HK-2 (cell line): ENCODE data around the gene CNGB1.
"Not testable (repeated sequence)": the region's sequence is repeated elsewhere in the genome, so short reads cannot be mapped to it uniquely, and the experiment has no call there.

Experiments used
- DNase-seq: peaks from one replicate; pipeline ENCODE4 v3.0.0-alpha.2; 2018; ENCODE audit not compliant: unreplicated experiment

CNGB1 gene

DNA sequence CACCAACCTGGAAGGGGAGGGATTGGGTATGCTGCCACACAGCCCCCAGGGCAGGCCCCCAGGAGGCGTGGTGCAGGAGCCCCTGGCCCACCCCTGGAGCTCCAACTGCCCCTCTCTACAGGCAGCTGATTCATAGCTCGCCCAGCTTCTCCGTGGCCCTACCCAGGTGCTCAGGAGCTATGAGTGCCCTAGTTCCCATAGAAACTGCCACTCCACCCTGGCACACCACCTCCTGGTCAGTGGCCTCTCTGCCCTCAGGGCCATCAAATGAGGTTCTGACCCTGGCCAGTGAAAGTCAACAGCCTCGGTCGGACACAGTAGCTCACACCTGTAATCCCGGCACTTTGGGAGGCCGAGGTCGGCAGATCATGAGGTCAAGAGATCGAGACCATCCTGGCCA lies 18.0 kb downstream of the CNGB1 start:
- no peak for DNase-seq

GRCh38 chr16:57951204-57951960 lies 19.5 kb downstream of the CNGB1 start:
- no peak for DNase-seq

DNA sequence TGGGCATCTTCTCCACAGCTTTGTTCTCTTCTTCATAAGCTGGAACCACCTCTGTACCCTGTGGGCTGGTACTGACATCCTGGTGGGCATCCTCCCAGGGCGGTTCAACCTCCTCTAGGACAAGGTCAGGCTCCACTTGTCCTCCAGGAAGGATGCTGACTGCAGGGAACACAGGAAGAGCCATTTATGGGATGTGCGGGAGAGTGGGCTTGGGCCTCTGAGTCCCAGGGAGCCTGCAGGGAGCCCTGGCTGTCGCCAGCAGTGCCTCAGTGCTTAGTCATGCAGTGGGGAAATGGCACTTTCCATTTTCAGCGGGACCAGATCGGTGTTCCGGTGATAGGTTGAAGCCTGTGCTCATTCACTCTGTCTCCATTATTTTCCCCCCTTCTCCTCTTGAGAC lies 20.5 kb downstream of the CNGB1 start:
- no peak for DNase-seq

DNA sequence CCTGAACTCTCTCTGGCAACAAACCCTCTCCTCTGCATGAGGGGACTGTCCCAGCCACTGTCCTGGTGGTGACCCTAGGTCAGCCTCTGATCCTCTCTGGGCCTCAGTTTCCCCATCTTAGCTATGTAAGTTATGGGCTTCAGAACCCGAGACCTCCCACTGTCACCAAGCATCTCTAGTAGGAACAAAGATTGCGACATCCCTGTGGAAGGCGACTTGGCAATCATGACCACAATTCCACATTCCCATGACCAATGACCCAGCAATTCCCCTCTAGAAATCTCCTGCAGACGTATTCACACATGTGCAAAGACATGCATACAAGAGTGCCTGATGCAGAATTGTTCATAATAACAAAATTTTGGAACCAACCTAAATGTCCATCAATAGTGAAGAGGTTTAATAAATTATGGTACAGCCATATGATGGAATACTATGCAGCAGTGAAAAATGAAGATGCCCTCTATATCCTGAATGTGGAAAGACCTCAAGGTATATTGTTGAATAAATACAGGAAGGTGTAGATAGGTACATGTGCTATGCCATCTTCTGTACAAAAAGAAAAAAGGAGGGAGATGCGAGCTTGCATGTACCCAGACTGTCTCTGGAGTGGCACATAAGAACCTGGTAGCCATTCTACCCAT lies 21.2 kb downstream of the CNGB1 start:
- no peak for DNase-seq

GRCh38 chr16:57949013-57949412 lies 21.9 kb downstream of the CNGB1 start:
- no peak for DNase-seq

DNA sequence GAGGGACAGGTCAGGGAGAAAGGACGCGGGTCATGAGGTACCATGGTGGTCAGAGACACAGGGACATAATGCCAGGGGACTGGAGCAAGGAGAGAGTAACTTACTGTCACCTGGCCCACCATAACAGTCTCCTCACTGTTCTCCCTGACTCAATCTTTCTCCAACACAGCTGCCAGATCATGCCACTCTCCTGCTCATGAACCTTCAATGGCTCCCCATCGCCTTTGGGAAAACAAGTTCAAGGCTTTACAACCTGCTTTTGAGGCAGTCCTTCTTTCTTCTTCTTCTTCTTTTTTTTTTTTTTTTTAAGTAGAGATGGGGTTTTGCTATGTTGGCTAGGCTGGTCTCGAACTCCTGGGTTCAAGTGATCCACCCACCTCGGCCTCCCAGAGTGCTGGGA lies 22.9 kb downstream of the CNGB1 start:
- no peak for DNase-seq

DNA sequence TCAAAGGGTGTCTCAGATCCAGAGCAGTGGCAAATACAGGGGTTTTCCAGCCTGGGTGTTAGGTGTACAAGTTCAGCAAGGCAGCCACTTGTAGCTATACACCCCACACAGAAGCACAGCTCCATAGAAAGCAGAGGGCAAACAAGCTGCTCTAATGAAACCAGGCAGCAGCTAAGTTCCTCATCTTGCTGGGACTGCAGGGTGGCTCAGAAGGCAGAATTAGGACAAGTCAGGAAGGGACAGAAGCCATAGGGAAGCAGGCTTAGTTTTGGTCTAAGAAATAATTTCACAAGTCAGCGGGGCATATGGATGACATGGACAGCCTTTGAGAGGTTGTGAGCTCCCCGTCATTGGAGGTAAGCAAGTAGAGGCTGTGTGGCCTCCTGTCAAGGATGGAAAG lies 23.7 kb downstream of the CNGB1 start:
- no peak for DNase-seq

- DNase-seq = no peak
These were observed 24.6 kb downstream of the CNGB1 start for GRCh38 chr16:57946181-57946801.

GRCh38 chr16:57945740-57946138 lies 25.2 kb downstream of the CNGB1 start:
- DNase-seq = no peak

- DNase-seq = no peak
These were observed 25.8 kb downstream of the CNGB1 start for GRCh38 chr16:57944970-57945739.

DNA sequence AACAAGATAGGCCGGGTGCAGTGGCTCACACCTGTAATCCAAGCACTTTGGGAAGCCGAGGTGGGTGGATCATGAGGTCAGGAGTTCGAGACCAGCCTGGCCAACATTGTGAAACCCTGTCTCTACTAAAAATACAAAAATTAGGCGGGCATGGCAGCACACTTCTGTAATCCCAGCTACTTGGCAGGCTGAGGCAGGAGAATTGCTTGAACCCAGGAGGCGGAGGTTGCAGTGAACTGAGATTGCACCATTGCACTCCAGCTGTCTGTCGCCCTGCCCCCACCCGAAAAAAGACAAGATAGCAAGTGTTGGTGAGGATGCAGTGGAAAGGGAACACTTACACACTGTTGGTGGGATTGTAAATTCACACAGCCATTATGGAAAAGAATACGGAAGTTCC lies 27.5 kb downstream of the CNGB1 start:
- DNase-seq = not testable (repeated sequence)

GRCh38 chr16:57941901-57942300 lies 29.0 kb downstream of the CNGB1 start:
- not testable (repeated sequence) for DNase-seq

- no peak for DNase-seq
These were observed 29.8 kb downstream of the CNGB1 start for GRCh38 chr16:57941016-57941664.

- no peak for DNase-seq
These were observed 30.5 kb downstream of the CNGB1 start for GRCh38 chr16:57940382-57940966.

GRCh38 chr16:57939872-57940224 lies 31.1 kb downstream of the CNGB1 start:
- DNase-seq = no peak

- DNase-seq = peak; percentile 92
These were observed 31.7 kb downstream of the CNGB1 start for GRCh38 chr16:57938936-57939871.

DNA sequence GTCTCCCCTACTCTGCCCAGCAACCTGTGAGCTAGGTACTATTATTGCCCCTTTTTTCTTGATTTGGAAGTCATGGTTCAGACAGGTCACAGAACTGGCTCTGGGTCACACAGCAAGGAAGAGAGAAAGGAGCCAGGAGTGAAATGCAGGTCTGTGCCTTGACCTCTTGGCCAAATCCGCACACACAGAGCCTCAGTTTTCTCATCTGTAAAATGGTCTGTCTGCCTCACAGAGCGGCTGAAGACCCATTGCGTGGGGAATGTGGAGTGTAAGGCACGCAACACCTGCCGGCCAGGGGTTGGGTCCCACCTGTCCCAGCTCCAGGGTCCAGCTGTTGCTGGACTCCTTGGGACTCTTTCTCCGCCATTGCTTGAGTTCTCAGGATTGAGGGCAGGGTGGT lies 32.4 kb downstream of the CNGB1 start:
- DNase-seq = no peak

GRCh38 chr16:57937861-57938260 lies 33.1 kb downstream of the CNGB1 start:
- no peak for DNase-seq

GRCh38 chr16:57935904-57936303 lies 35.0 kb downstream of the CNGB1 start:
- no peak for DNase-seq

DNA sequence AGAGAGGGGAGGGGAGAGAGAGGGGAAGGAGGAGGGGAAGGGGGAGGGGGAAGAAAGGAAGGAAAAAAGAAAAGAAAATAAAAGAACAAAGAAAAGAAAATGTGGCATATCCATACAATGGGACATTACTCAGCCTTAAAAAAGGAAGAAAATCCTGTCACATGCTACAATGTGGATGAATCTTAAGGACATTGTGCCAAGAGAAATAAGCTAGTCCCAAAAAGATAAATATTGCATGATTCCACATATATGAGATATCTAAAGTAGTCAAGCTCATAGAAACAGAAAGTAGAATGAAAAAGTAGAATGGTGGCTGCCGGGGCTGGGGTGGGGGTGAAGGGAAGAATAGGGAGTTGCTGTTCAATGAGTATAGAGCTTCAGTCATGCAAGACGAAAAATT lies 40.4 kb downstream of the CNGB1 start:
- no peak for DNase-seq
